Measurements from ENCODE around the gene CCNDBP1. TPM values are rescaled to one million over a fixed set of nuclear protein-coding genes. Genes with fewer than 3 reads are reported as not detected.

CCNDBP1 gene
- total and polyA plus RNA-seq, 2 donors: 60.7 to 87.9 TPM

DNA sequence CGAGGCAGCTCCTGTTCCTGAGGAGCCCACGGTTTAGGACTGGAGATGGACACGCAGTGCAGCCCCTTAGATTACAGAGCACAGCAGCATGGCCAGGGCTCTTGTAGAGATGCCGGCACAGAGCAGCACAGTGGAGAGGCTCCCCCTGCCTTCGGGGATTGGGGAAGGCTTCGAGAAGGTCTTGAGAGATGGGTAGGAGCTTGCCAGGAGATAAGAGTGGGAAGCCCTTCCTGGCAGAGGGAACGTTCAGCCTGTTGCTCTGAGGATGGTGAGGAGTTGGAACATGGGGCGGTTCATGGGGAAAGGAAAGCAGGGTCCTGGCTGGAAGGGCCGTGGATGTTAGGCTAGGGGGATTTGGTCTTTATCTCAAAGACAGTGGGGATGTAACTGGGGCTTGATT lies 25.6 kb downstream of the CCNDBP1 start:
- no peak for DNase-seq (ENCODE audit: low read depth in 6 of 9, low spot score in 9 of 9)
- no peak overlapping the region for H3K27ac ChIP-seq (ENCODE audit: low read depth in 1 of 2, low read length in 1 of 2)
- no peaks in the 10 kb centered on the region for H3K4me1 ChIP-seq (ENCODE audit: control insufficient read depth in 2 of 2, insufficient read depth in 2 of 2, low read length in 2 of 2)
- H3K4me3 ChIP-seq (ENCODE audit: low read length in 2 of 2): no peak overlapping the region
- no peaks in the 10 kb centered on the region for H3K9me3 ChIP-seq (ENCODE audit: control insufficient read depth in 2 of 2, insufficient read depth in 1 of 2, low read length in 1 of 2)
- no peaks in the 10 kb centered on the region for H3K36me3 ChIP-seq (ENCODE audit: control insufficient read depth in 2 of 2, insufficient read depth in 2 of 2, low read length in 1 of 2)
- 92% methylated on average over 9 of the region's 9 CpGs for WGBS
- peaks cover 0 to 37% of the 10 kb centered on the region in 2 donors for H3K27me3 ChIP-seq (ENCODE audit: control insufficient read depth in 2 of 2, insufficient read depth in 1 of 2, low read length in 1 of 2)

DNA sequence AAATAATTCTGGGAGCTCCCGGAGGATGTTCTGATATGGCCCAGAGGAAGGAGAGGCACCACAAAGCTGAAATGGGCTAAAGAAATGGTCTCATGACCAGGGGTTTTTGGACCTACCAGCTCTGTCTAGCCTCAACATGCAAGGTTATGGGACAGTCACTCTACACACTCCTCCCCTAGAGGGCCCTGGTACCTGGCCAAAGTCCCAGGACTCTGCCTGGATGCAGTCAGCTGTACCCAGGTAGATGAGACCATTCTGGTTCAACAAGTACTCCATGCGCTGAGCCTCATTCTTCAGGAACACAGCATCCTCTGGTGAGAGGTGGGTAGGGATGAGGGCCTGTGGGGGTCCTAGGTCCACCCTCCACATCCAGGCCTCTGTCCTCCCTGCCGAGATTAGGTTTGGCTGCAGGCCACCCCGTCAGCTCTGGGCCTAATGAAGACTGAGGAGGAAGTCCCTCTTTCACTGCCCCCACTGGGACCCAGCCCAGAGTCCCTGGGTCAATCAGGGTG lies 26.1 kb downstream of the CCNDBP1 start:
- WGBS: 96% methylated on average over 4 of the region's 4 CpGs

DNA sequence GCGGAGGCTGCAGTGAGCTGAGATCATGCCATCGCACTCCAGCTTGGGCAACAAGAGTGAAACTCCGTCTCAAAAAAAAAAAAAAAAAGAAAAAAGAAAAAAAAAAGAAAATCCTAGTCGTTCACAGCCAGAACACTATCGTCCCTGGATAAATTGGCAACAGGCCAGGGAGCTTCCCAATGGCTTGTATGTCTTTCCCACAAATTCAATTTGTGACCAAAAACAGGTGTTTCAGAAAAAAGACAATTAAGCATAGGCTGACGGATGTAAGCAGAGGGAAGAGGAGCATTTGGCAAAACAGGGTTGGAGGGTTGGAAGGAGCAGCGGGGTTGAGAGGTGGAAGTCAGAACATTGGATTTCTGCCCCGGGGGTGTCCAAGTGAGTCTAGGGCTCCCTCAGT lies 27.1 kb downstream of the CCNDBP1 start:
- Histone ChIP-seq H3K9me3 (ENCODE audit: control insufficient read depth in 2 of 2, insufficient read depth in 1 of 2, low read length in 1 of 2) (no peaks in the 10 kb centered on the region), H3K4me3 (ENCODE audit: low read length in 2 of 2) (no peak overlapping the region), H3K27ac (ENCODE audit: low read depth in 1 of 2, low read length in 1 of 2) (no peak overlapping the region), H3K36me3 (ENCODE audit: control insufficient read depth in 2 of 2, insufficient read depth in 2 of 2, low read length in 1 of 2) (no peaks in the 10 kb centered on the region), H3K27me3 (ENCODE audit: control insufficient read depth in 2 of 2, insufficient read depth in 1 of 2, low read length in 1 of 2) (peaks cover 0 to 30% of the 10 kb centered on the region in 2 donors), H3K4me1 (ENCODE audit: control insufficient read depth in 2 of 2, insufficient read depth in 2 of 2, low read length in 2 of 2) (no peaks in the 10 kb centered on the region)
- whole genome bisulfite sequencing: 93% methylated on average over 8 of the region's 8 CpGs
- no peak for DNase-seq (ENCODE audit: low read depth in 6 of 9, low spot score in 9 of 9)

More for the DNA sequence above, 26.1 kb downstream of the CCNDBP1 start:
- H3K36me3 ChIP-seq (ENCODE audit: control insufficient read depth in 2 of 2, insufficient read depth in 2 of 2, low read length in 1 of 2): no peaks in the 10 kb centered on the region
- DNase-seq (ENCODE audit: low read depth in 6 of 9, low spot score in 9 of 9): no peak
- no peaks in the 10 kb centered on the region for H3K9me3 ChIP-seq (ENCODE audit: control insufficient read depth in 2 of 2, insufficient read depth in 1 of 2, low read length in 1 of 2)
- no peaks in the 10 kb centered on the region for H3K4me1 ChIP-seq (ENCODE audit: control insufficient read depth in 2 of 2, insufficient read depth in 2 of 2, low read length in 2 of 2)
- H3K4me3 ChIP-seq (ENCODE audit: low read length in 2 of 2): no peak overlapping the region
- H3K27me3 ChIP-seq (ENCODE audit: control insufficient read depth in 2 of 2, insufficient read depth in 1 of 2, low read length in 1 of 2): peaks cover 0 to 35% of the 10 kb centered on the region in 2 donors
- H3K27ac ChIP-seq (ENCODE audit: low read depth in 1 of 2, low read length in 1 of 2): no peak overlapping the region

DNA sequence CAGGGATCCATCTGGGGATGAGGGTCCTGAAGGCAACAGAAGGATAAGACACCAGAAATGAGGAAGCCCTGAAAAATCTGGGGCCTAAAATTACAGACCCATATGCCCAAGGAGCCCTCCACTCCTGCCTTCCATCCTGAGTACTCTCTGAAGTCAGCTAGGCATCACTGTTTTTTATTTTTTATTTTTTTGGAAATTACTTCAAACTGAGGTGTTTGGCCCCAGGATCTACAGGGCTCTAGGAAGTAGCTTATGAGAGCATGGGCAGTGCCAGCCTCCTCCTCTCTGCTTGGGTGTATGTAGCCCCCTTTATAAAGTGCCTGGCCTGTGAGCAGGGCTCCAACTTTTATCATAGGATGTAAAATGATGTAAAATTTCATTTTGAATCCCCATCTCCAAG lies 27.7 kb downstream of the CCNDBP1 start:
- no peak for DNase-seq (ENCODE audit: low read depth in 6 of 9, low spot score in 9 of 9)
- no peaks in the 10 kb centered on the region for H3K36me3 ChIP-seq (ENCODE audit: control insufficient read depth in 2 of 2, insufficient read depth in 2 of 2, low read length in 1 of 2)
- H3K9me3 ChIP-seq (ENCODE audit: control insufficient read depth in 2 of 2, insufficient read depth in 1 of 2, low read length in 1 of 2): no peaks in the 10 kb centered on the region
- peaks cover 0 to 23% of the 10 kb centered on the region in 2 donors for H3K27me3 ChIP-seq (ENCODE audit: control insufficient read depth in 2 of 2, insufficient read depth in 1 of 2, low read length in 1 of 2)
- H3K27ac ChIP-seq (ENCODE audit: low read depth in 1 of 2, low read length in 1 of 2): no peak overlapping the region
- no peak overlapping the region for H3K4me3 ChIP-seq (ENCODE audit: low read length in 2 of 2)
- H3K4me1 ChIP-seq (ENCODE audit: control insufficient read depth in 2 of 2, insufficient read depth in 2 of 2, low read length in 2 of 2): no peaks in the 10 kb centered on the region

DNA sequence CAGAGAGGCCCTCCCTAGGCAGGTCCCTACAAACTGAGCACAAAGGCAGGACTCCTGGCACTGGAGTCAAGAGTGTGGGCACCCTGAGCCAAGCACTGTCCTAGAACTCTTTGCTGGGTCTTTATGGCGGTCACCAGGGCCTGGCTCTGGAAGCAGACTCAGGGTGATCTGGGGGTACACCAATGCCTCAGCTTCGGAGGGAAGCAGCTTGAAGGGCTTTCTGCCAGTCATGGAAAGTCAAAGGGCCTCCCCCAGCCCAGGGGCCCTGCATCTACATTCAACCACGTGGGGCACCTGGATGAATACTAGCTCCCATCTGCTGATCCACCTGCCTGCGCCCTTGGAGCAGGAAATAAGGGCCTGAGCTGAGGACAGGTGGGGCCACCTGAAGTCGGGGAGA lies 28.3 kb downstream of the CCNDBP1 start:
- H3K4me3 ChIP-seq (ENCODE audit: low read length in 2 of 2): no peak overlapping the region
- no peaks in the 10 kb centered on the region for H3K4me1 ChIP-seq (ENCODE audit: control insufficient read depth in 2 of 2, insufficient read depth in 2 of 2, low read length in 2 of 2)
- 89% methylated on average over 5 of the region's 5 CpGs for whole genome bisulfite sequencing
- DNase-seq (ENCODE audit: low read depth in 6 of 9, low spot score in 9 of 9): no peak
- no peak overlapping the region for H3K27ac ChIP-seq (ENCODE audit: low read depth in 1 of 2, low read length in 1 of 2)
- H3K36me3 ChIP-seq (ENCODE audit: control insufficient read depth in 2 of 2, insufficient read depth in 2 of 2, low read length in 1 of 2): no peaks in the 10 kb centered on the region
- peaks cover 0 to 18% of the 10 kb centered on the region in 2 donors for H3K27me3 ChIP-seq (ENCODE audit: control insufficient read depth in 2 of 2, insufficient read depth in 1 of 2, low read length in 1 of 2)
- no peaks in the 10 kb centered on the region for H3K9me3 ChIP-seq (ENCODE audit: control insufficient read depth in 2 of 2, insufficient read depth in 1 of 2, low read length in 1 of 2)

DNA sequence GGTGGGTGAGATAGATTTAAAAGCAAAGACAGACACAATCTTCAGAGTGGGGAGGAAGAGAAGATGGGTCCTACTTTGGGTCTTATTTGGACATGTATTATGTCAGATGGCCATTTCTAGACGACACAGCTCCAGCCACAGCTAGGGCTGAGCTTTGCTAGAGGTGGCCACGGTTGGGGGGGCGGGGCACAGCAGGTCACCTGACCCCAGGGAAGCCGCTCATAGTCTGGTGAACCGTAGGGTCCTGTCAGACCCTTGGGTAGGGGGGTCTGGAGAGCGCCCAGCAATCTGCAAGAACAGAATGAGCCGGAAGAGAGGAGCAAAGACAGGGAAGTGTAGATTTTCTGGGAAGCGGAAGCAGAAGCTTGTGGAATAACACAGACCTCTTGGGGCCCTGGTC lies 29.0 kb downstream of the CCNDBP1 start:
- Histone ChIP-seq H3K27ac (ENCODE audit: low read depth in 1 of 2, low read length in 1 of 2) (no peak overlapping the region), H3K4me3 (ENCODE audit: low read length in 2 of 2) (no peak overlapping the region), H3K9me3 (ENCODE audit: control insufficient read depth in 2 of 2, insufficient read depth in 1 of 2, low read length in 1 of 2) (no peaks in the 10 kb centered on the region), H3K4me1 (ENCODE audit: control insufficient read depth in 2 of 2, insufficient read depth in 2 of 2, low read length in 2 of 2) (no peaks in the 10 kb centered on the region), H3K36me3 (ENCODE audit: control insufficient read depth in 2 of 2, insufficient read depth in 2 of 2, low read length in 1 of 2) (no peaks in the 10 kb centered on the region), H3K27me3 (ENCODE audit: control insufficient read depth in 2 of 2, insufficient read depth in 1 of 2, low read length in 1 of 2) (peaks cover 0 to 11% of the 10 kb centered on the region in 2 donors)
- no peak for DNase-seq (ENCODE audit: low read depth in 6 of 9, low spot score in 9 of 9)
- 88% methylated on average over 8 of the region's 8 CpGs for WGBS

DNA sequence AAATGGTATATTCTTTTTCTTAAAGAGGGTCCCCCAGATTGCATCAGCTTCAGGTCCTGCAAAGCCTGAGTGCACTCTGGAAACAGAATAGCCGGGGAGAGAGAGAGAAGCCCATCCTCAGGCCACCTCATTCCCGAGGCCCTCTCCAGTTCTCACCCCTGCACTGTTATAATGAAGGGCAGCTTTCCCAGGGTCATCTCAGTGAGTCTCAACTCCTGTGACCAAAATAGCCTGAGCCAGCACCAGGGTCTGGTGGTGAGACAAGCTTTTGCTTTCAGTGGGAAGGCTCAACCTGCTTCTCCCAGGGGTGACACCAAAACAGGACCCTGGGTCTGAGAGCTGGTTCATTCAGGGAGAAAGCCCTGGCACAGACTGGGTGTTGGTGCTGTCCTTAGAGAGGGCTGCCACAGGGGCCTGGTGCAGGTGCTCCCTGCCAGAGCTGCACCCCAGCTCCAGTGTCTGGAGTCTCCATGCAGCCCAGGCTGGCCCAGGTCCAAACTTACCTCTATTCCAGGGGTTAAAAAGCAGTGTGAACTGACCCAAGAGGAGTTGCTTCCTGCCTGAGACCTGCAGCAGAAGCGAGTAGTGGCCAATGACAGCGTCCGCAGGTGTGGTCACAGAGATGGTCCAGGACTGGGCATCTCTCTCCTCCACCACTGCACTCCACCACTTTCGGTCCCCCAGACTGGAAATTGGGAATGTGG lies 29.5 kb downstream of the CCNDBP1 start:
- H3K4me3 ChIP-seq (ENCODE audit: low read length in 2 of 2): no peak overlapping the region
- no peaks in the 10 kb centered on the region for H3K9me3 ChIP-seq (ENCODE audit: control insufficient read depth in 2 of 2, insufficient read depth in 1 of 2, low read length in 1 of 2)
- H3K27ac ChIP-seq (ENCODE audit: low read depth in 1 of 2, low read length in 1 of 2): no peak overlapping the region
- 97% methylated on average over 6 of the region's 6 CpGs for WGBS
- peaks cover 0 to 5% of the 10 kb centered on the region in 2 donors for H3K27me3 ChIP-seq (ENCODE audit: control insufficient read depth in 2 of 2, insufficient read depth in 1 of 2, low read length in 1 of 2)
- no peak for DNase-seq (ENCODE audit: low read depth in 6 of 9, low spot score in 9 of 9)
- no peaks in the 10 kb centered on the region for H3K36me3 ChIP-seq (ENCODE audit: control insufficient read depth in 2 of 2, insufficient read depth in 2 of 2, low read length in 1 of 2)
- H3K4me1 ChIP-seq (ENCODE audit: control insufficient read depth in 2 of 2, insufficient read depth in 2 of 2, low read length in 2 of 2): no peaks in the 10 kb centered on the region

DNA sequence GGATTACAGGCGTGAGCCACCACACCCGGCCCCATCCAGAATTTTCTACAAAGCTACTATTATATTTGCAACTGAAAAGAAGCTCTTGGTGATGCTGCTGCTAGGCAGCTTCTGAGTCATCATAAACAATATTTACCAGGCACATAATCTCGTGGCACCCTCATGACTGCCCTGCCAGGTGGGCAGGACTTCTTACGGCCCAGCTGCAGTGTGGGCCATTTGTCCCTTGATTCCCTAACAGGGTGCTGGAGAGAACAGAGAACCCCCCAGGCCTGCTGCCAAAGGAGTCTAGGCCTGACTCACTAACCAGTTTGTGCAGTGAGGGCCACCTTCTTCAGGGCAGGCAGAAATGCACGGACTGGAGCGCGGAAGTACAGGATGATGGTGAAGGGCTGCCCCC lies 30.8 kb downstream of the CCNDBP1 start:
- 96% methylated on average over 7 of the region's 7 CpGs for WGBS
- Histone ChIP-seq H3K27ac (ENCODE audit: low read depth in 1 of 2, low read length in 1 of 2) (no peak overlapping the region), H3K4me1 (ENCODE audit: control insufficient read depth in 2 of 2, insufficient read depth in 2 of 2, low read length in 2 of 2) (no peaks in the 10 kb centered on the region), H3K36me3 (ENCODE audit: control insufficient read depth in 2 of 2, insufficient read depth in 2 of 2, low read length in 1 of 2) (no peaks in the 10 kb centered on the region), H3K9me3 (ENCODE audit: control insufficient read depth in 2 of 2, insufficient read depth in 1 of 2, low read length in 1 of 2) (no peaks in the 10 kb centered on the region), H3K4me3 (ENCODE audit: low read length in 2 of 2) (no peak overlapping the region), H3K27me3 (ENCODE audit: control insufficient read depth in 2 of 2, insufficient read depth in 1 of 2, low read length in 1 of 2) (no peaks in the 10 kb centered on the region)
- DNase-seq (ENCODE audit: low read depth in 6 of 9, low spot score in 9 of 9): no peak

DNA sequence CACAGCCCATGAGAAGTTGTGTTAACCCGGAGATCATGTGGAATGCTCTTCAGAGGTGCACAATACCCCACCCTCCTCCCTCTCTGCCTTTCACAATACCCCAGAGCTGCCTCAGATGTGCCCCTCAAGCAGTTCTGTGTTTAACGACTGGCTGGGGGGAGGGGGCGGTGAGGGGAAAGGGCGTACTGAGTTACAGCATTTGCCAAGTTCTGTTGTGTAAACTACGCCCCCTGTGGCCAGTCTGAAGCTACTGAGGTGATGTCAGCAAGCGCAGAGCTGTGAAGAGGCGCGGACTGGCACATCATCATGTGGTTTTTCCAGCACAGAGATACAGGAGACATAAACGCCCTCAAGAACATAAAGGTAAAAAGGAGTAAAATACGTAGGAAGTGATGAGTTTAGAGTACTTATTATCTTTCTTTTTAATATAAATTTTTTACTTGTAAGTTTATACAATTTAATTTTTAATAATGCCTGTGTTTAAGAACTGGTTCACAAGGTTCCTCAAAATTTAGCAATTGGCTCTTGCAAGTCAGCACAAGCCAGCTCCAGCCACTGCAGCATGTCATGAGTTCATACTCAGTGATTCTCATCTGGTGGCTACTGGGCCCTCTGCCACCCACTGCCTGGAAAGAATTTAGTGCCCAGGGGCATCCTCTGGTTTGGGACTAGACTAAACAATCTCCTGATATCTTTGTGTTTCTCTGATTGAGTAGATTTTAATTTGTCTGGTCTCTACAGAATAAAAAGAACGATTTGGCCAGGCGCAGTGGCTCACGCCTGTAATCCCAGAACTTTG lies 33.9 kb downstream of the CCNDBP1 start:
- peak in 6 of 9 donors; percentile 10 to 53 (median 20) for DNase-seq (ENCODE audit: low read depth in 6 of 9, low spot score in 9 of 9)
- WGBS: 71% methylated on average over 13 of the region's 13 CpGs
- Histone ChIP-seq H3K27me3 (ENCODE audit: control insufficient read depth in 2 of 2, insufficient read depth in 1 of 2, low read length in 1 of 2) (no peaks in the 10 kb centered on the region), H3K36me3 (ENCODE audit: control insufficient read depth in 2 of 2, insufficient read depth in 2 of 2, low read length in 1 of 2) (no peaks in the 10 kb centered on the region), H3K4me1 (ENCODE audit: control insufficient read depth in 2 of 2, insufficient read depth in 2 of 2, low read length in 2 of 2) (no peaks in the 10 kb centered on the region), H3K27ac (ENCODE audit: low read depth in 1 of 2, low read length in 1 of 2) (no peak overlapping the region), H3K9me3 (ENCODE audit: control insufficient read depth in 2 of 2, insufficient read depth in 1 of 2, low read length in 1 of 2) (no peaks in the 10 kb centered on the region), H3K4me3 (ENCODE audit: low read length in 2 of 2) (no peak overlapping the region)
